ENCODE results near the gene SLC25A30.

DNA sequence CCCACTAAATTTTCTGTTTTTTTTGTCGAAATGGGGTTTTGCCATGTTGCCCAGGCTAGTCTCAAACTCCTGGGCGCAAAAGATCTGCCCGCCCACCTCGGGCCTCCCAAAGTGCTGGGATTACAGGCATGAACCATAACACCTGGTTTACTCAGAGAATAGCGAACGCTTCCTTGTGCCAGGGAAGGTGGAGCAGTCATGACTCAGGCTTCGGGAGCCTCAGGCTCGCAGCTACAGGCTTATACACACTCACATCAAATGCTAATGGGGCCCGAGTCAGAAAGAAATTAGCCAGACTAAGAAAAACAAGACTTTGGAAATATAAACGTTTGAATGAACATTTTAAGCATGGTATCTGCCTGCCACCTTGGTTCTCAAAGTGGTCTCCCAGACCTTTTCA is 66.1 kb downstream of the SLC25A30 start:
- no peak for TF ChIP-seq POLR2AphosphoS5 (IDR thresholded peaks at IDR 0.05; ENCODE audit: low read depth, low read length)
- TF ChIP-seq SIN3A (IDR thresholded peaks at IDR 0.05; ENCODE audit: borderline replicate concordance, insufficient read depth, low read length): no peak
